Endothelial cell of umbilical vein (primary cell): Measurements from ENCODE around the gene ARL6IP4. TPM values are rescaled to one million over a fixed set of nuclear protein-coding genes. Genes with fewer than 3 reads are reported as not detected.

Experiments
- BruUV-seq: library from RNA; stranded (reverse); fragments of 400-500 nt; replicated peaks from 2 replicates; lab custom pipeline; 2021; lab: Mats Ljungman, UMichigan
- CTCF ChIA-PET: fragments of 300-600, 350-600 bp; sonication (Branson Sonifier 250); formaldehyde crosslinking; loops from one replicate; lab custom pipeline; 2021; ENCODE audit warnings: antibody characterized with exemption, inconsistent platforms; lab: Charles Lee
- POLR2A ChIA-PET: fragments of 300-600, 350-600 bp; sonication (Branson Sonifier 250); formaldehyde crosslinking; loops from one replicate; lab custom pipeline; 2021; ENCODE audit warnings: antibody characterized with exemption, inconsistent platforms; lab: Charles Lee
- DNase-seq: peaks from one replicate; pipeline ENCODE4 v3.0.0-alpha.2; 2011; ENCODE audit warnings: low read depth, low spot score
- FAIRE-seq: peaks from 2 replicates; lab custom pipeline; 2011; peaks lifted over from hg19 to GRCh38; lab: Jason Lieb, UNC
- H2AFZ ChIP-seq: 2 replicates; pipeline ENCODE4 v1.6.0; 2012; ENCODE audit warnings: low read depth, low read length, control low read depth, inconsistent platforms
- H3K27ac ChIP-seq: 2 replicates; pipeline ENCODE4 v1.5.1; 2011; ENCODE audit warnings: low read depth, mild to moderate bottlenecking, control low read depth, low read length, moderate library complexity; ENCODE audit not compliant: insufficient read depth
- H3K27me3 ChIP-seq, 2 experiments: 2 replicates each; pipeline versions ENCODE4 v1.6.0 to v1.6.1; 2011; ENCODE audit warnings: low read length in 2 of 2, mixed read lengths in 1 of 2; ENCODE audit not compliant: control insufficient read depth in 2 of 2, insufficient read depth in 2 of 2
- H3K36me3 ChIP-seq, 2 experiments: 2 replicates in 1 of 2; 3 replicates in 1 of 2; pipeline ENCODE4 v1.5.1; 2011; ENCODE audit warnings: low read length in 2 of 2, mild to moderate bottlenecking in 1 of 2, moderate library complexity in 1 of 2; ENCODE audit not compliant: control insufficient read depth in 2 of 2, insufficient read depth in 2 of 2; ENCODE audit errors: extremely low read depth in 1 of 2
- H3K4me1 ChIP-seq: 3 replicates; pipeline ENCODE4 v1.5.1; 2011; ENCODE audit warnings: mild to moderate bottlenecking, low read length; ENCODE audit not compliant: control insufficient read depth, insufficient read depth; ENCODE audit errors: extremely low read depth
- H3K4me2 ChIP-seq: 2 replicates; pipeline ENCODE4 v1.6.1; 2011; ENCODE audit warnings: low read length, control low read depth, mixed read lengths; ENCODE audit not compliant: insufficient read depth
- H3K4me3 ChIP-seq, 3 experiments: fragments of 200-600 bp in 1 of 3; sonication (generic), shearing (Covaris generic) in 1 of 3; replicated peaks in 1 of 3; 2 replicates each; pipeline ENCODE4 v1.5.1; 2011 to 2016; ENCODE audit warnings: control low read depth in 3 of 3, low read length in 3 of 3, mild to moderate bottlenecking in 2 of 3, inconsistent platforms in 1 of 3, low read depth in 1 of 3, moderate library complexity in 1 of 3; ENCODE audit not compliant: insufficient read depth in 1 of 3
- H3K79me2 ChIP-seq: 2 replicates; pipeline ENCODE4 v1.6.0; 2012; ENCODE audit warnings: low read length, inconsistent platforms; ENCODE audit not compliant: control insufficient read depth, insufficient read depth
- H3K9ac ChIP-seq: replicated peaks from 2 replicates; pipeline ENCODE3; 2011; ENCODE audit warnings: low read length, control low read depth; ENCODE audit not compliant: insufficient read depth; ENCODE audit errors: extremely low read depth
- H3K9me1 ChIP-seq: replicated peaks from 3 replicates; pipeline ENCODE4 v1.6.0; 2011; ENCODE audit warnings: mild to moderate bottlenecking, low read length; ENCODE audit not compliant: control insufficient read depth, insufficient read depth; ENCODE audit errors: extremely low read depth
- H3K9me3 ChIP-seq: replicated peaks from 2 replicates; pipeline ENCODE4 v1.5.1; 2012; ENCODE audit warnings: low read length, inconsistent platforms; ENCODE audit not compliant: control insufficient read depth, insufficient read depth
- H4K20me1 ChIP-seq: replicated peaks from 2 replicates; pipeline ENCODE3; 2011; ENCODE audit warnings: mild to moderate bottlenecking, low read length; ENCODE audit not compliant: control insufficient read depth, insufficient read depth; ENCODE audit errors: extremely low read depth
- EZH2 ChIP-seq: IDR thresholded peaks from 2 replicates; pipeline ENCODE4 v1.6.1; 2012; ENCODE audit warnings: borderline replicate concordance, low read depth, mild to moderate bottlenecking, moderate library complexity, low read length, inconsistent platforms; ENCODE audit not compliant: severe bottlenecking
- FOS ChIP-seq: IDR thresholded peaks from 2 replicates; pipeline ENCODE4 v1.6.1; 2011; ENCODE audit warnings: mild to moderate bottlenecking, low read length, moderate library complexity, borderline replicate concordance; ENCODE audit not compliant: insufficient read depth
- GATA2 ChIP-seq: IDR thresholded peaks from 2 replicates; pipeline ENCODE4 v1.7.0; 2011; ENCODE audit warnings: low read depth, mild to moderate bottlenecking, moderate library complexity, mixed read lengths, low read length; ENCODE audit not compliant: insufficient read length, insufficient read depth
- JUN ChIP-seq: IDR thresholded peaks from 2 replicates; pipeline ENCODE4 v1.6.1; 2011; ENCODE audit warnings: borderline replicate concordance, low read depth; ENCODE audit not compliant: insufficient read length, insufficient read depth
- MYC ChIP-seq: IDR thresholded peaks from one replicate; pipeline ENCODE4 v1.6.1; 2011; ENCODE audit warnings: mild to moderate bottlenecking, low read depth, low read length
- POLR2A ChIP-seq: IDR thresholded peaks from 2 replicates; pipeline ENCODE4 v1.6.1; 2012; ENCODE audit warnings: low read depth, mild to moderate bottlenecking, control low read depth, low read length
- POLR2AphosphoS5 ChIP-seq: IDR thresholded peaks from 2 replicates; pipeline ENCODE4 v1.6.1; 2012; ENCODE audit warnings: low read depth, mild to moderate bottlenecking, control low read depth, low read length, moderate library complexity; ENCODE audit not compliant: insufficient read depth
- dilution Hi-C: fragments of 300-500 bp; cut with MboI; formaldehyde crosslinking; loops from one replicate; pipeline ENCODE4 v1.15.0; 2019; ENCODE audit warnings: low sequenced_read_pairs; ENCODE audit not compliant: extremely low pct_ligation_motif_present
- intact Hi-C: fragments of 100-400 bp; cut with micrococcal nuclease; formaldehyde crosslinking; loops from one replicate; pipeline ENCODE4 v1.10.0; 2022
- polyA plus RNA-seq, 4 experiments: library from polyadenylated mRNA; depleted of rRNA in 3 of 4; stranded (reverse) in 3 of 4; unstranded in 1 of 4; fragments of >200 nt; gene quantifications; 2 replicates each; pipeline versions ENCODE4 v1.2.1 to v1.2.3, GENCODE V29; 2011 to 2012; ENCODE audit warnings: missing spikeins in 1 of 4
- total RNA-seq: library from RNA; stranded (reverse); gene quantifications from 2 replicates; pipeline ENCODE4 v1.2.3, GENCODE V29; 2021
- TF ChIP-seq, protein P1 (sequence below): IDR thresholded peaks from 2 replicates; pipeline ENCODE4 v1.6.1; 2011; ENCODE audit not compliant: insufficient read depth, insufficient read length
- TF ChIP-seq, protein P2 (sequence below), 2 donors: IDR thresholded peaks; 1 replicate in 1 of 2; 2 replicates in 1 of 2; pipeline ENCODE4 v1.5.1; 2011; ENCODE audit warnings: low read length in 2 of 2, mild to moderate bottlenecking in 2 of 2, moderate library complexity in 2 of 2, control low read depth in 1 of 2, inconsistent platforms in 1 of 2, low read depth in 1 of 2; ENCODE audit not compliant: insufficient read depth in 1 of 2; ENCODE audit errors: extremely low read depth in 1 of 2

ARL6IP4 gene
- total and polyA plus RNA-seq, 2 donors (not counting 3 experiments of a cell fraction or from before 2014, with no cell fraction given), result 193 to 226 TPM

DNA sequence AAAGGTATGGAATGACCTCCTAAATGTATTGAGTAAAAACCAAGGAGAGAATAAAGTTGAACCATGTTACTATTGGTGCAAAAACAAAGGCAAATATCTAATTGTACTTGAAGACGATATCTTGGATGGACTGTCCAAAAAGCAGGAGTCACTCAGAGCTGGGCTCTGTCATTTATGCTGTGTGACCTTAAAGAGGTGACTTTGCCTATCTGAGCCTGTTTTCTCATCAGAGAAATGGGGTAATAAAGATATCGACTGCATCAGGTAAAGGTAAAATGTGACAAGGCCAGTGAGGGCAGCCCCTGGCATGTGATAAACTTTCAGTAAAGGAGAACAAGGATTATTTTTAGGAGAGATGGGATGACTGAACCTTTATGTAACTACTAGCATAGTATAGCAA lies 12.4 kb upstream of the ARL6IP4 start:
- no peak overlapping the region for H3K4me2 ChIP-seq
- H2AFZ ChIP-seq, result no peak overlapping the region
- H3K27me3 ChIP-seq, result no peaks in the 10 kb centered on the region
- no peaks in the 10 kb centered on the region for H3K79me2 ChIP-seq
- no peaks in the 10 kb centered on the region for H3K9me3 ChIP-seq
- BruUV-seq, result no TSS peak
- POLR2A ChIA-PET, result interaction anchor here (0.6 kb wide), 1 partner anchor 26 kb away, joined by 8 read pairs; no protein-coding TSS in a partner anchor
- CTCF ChIA-PET, result interaction anchor here (0.9 to 1.3 kb wide), 4 partner anchors 12 to 270 kb away, joined by 3 to 4 read pairs (median 3); partner anchors contain the start of gene ARL6IP4
- no peak for FAIRE-seq
- no peak overlapping the region for H3K4me3 ChIP-seq
- intact Hi-C loops (no loop called here), dilution Hi-C loops (no loop called here)
- DNase-seq, result no peak
- TF ChIP-seq POLR2AphosphoS5 (no peak), GATA2 (no peak), EZH2 (no peak), MYC (no peak), POLR2A (no peak), JUN (no peak), FOS (no peak)
- TF ChIP-seq, protein P1, sequence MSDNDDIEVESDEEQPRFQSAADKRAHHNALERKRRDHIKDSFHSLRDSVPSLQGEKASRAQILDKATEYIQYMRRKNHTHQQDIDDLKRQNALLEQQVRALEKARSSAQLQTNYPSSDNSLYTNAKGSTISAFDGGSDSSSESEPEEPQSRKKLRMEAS, result no peak
- TF ChIP-seq, protein P2, sequence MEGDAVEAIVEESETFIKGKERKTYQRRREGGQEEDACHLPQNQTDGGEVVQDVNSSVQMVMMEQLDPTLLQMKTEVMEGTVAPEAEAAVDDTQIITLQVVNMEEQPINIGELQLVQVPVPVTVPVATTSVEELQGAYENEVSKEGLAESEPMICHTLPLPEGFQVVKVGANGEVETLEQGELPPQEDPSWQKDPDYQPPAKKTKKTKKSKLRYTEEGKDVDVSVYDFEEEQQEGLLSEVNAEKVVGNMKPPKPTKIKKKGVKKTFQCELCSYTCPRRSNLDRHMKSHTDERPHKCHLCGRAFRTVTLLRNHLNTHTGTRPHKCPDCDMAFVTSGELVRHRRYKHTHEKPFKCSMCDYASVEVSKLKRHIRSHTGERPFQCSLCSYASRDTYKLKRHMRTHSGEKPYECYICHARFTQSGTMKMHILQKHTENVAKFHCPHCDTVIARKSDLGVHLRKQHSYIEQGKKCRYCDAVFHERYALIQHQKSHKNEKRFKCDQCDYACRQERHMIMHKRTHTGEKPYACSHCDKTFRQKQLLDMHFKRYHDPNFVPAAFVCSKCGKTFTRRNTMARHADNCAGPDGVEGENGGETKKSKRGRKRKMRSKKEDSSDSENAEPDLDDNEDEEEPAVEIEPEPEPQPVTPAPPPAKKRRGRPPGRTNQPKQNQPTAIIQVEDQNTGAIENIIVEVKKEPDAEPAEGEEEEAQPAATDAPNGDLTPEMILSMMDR (IDR thresholded peaks at IDR 0.05; ENCODE audit: extremely low read depth in 1 of 2, insufficient read depth in 1 of 2, low read depth in 1 of 2, low read length in 2 of 2), result no peak
- no peaks in the 10 kb centered on the region for H4K20me1 ChIP-seq
- no peaks in the 10 kb centered on the region for H3K9me1 ChIP-seq
- H3K4me1 ChIP-seq, result peaks cover 6% of the 10 kb centered on the region
- H3K27ac ChIP-seq, result no peak overlapping the region
- no peaks in the 10 kb centered on the region for H3K36me3 ChIP-seq
- H3K9ac ChIP-seq, result no peak overlapping the region
